H1 (cell line): Measurements from ENCODE around the gene SLCO2A1. TPM values are rescaled to one million over a fixed set of nuclear protein-coding genes. Genes with fewer than 3 reads are reported as not detected.

Experiments used
- CTCF ChIA-PET: fragments of 300-600 bp; sonication (Branson Sonifier 250); formaldehyde crosslinking; loops from one replicate; lab custom pipeline; 2021; ENCODE audit not compliant: partially characterized antibody; lab: Charles Lee
- POLR2A ChIA-PET: fragments of 300-600 bp; sonication (Branson Sonifier 250); formaldehyde crosslinking; loops from one replicate; lab custom pipeline; 2021; ENCODE audit warnings: inconsistent platforms; ENCODE audit not compliant: partially characterized antibody; lab: Charles Lee
- DNase-seq, 2 experiments: peaks; one replicate each; pipeline versions ENCODE4 v3.0.0 to v3.0.0-alpha.2; 2010 to 2022; ENCODE audit warnings: low spot score in 2 of 2, low read depth in 1 of 2, mixed read lengths in 1 of 2
- FAIRE-seq: peaks from 2 replicates; lab custom pipeline; 2011; peaks lifted over from hg19 to GRCh38; lab: Jason Lieb, UNC
- H2AFZ ChIP-seq: 2 replicates; pipeline ENCODE4 v1.8.1; 2012; ENCODE audit warnings: low read length, inconsistent platforms
- H2AK5ac ChIP-seq: 2 replicates; pipeline ENCODE4 v1.6.1; 2013; ENCODE audit warnings: low read depth, low read length
- H2BK120ac ChIP-seq: replicated peaks from 2 replicates; pipeline ENCODE3; 2013; ENCODE audit warnings: low read depth, low read length, inconsistent platforms
- H2BK12ac ChIP-seq: 2 replicates; pipeline ENCODE4 v1.6.1; 2013; ENCODE audit warnings: low read depth, low read length
- H2BK15ac ChIP-seq: 2 replicates; pipeline ENCODE4 v1.6.1; 2013; ENCODE audit warnings: low read length
- H2BK20ac ChIP-seq: 2 replicates; pipeline ENCODE4 v1.6.1; 2013; ENCODE audit warnings: low read length
- H2BK5ac ChIP-seq: 2 replicates; pipeline ENCODE4 v1.6.1; 2013; ENCODE audit warnings: low read depth, low read length
- H3K14ac ChIP-seq: 2 replicates; pipeline ENCODE4 v1.6.1; 2013; ENCODE audit warnings: inconsistent platforms; ENCODE audit not compliant: insufficient read length
- H3K18ac ChIP-seq: 2 replicates; pipeline ENCODE4 v1.6.1; 2013; ENCODE audit warnings: low read length; ENCODE audit errors: extremely low read depth
- H3K23ac ChIP-seq: 2 replicates; pipeline ENCODE4 v1.6.1; 2013; ENCODE audit warnings: inconsistent platforms; ENCODE audit not compliant: insufficient read length
- H3K23me2 ChIP-seq: 2 replicates; pipeline ENCODE4 v1.6.1; 2013; ENCODE audit warnings: low read depth, low read length
- H3K27ac ChIP-seq: 2 replicates; pipeline ENCODE4 v1.6.1; 2011; ENCODE audit warnings: low read depth, low read length, inconsistent platforms
- H3K27me3 ChIP-seq, 4 experiments: replicated peaks in 1 of 4; 1 replicate in 1 of 4; 2 replicates in 3 of 4; pipeline versions ENCODE4 v1.6.1 to v1.8.1; 2011 to 2013; ENCODE audit warnings: low read length in 3 of 4, mild to moderate bottlenecking in 3 of 4, inconsistent platforms in 2 of 4, mixed read lengths in 2 of 4, moderate library complexity in 1 of 4; ENCODE audit not compliant: control insufficient read depth in 3 of 4, insufficient read depth in 3 of 4; ENCODE audit errors: extremely low read depth in 1 of 4
- H3K36me3 ChIP-seq, 4 experiments: 2 replicates each; pipeline versions ENCODE4 v1.6.1 to v1.8.1; 2011 to 2013; ENCODE audit warnings: mild to moderate bottlenecking in 4 of 4, low read length in 3 of 4, moderate library complexity in 2 of 4, control low read depth in 1 of 4, inconsistent platforms in 1 of 4; ENCODE audit not compliant: insufficient read depth in 4 of 4, control insufficient read depth in 2 of 4
- H3K4ac ChIP-seq: replicated peaks from 2 replicates; pipeline ENCODE3; 2013; ENCODE audit warnings: low read length, low read depth, mixed read lengths, inconsistent platforms; ENCODE audit not compliant: insufficient read length
- H3K4me1 ChIP-seq, 4 experiments: replicated peaks in 1 of 4; 1 replicate in 1 of 4; 2 replicates in 3 of 4; pipeline versions ENCODE4 v1.6.1 to v1.8.1; 2011 to 2013; ENCODE audit warnings: low read length in 3 of 4, inconsistent platforms in 2 of 4, mixed read lengths in 1 of 4; ENCODE audit not compliant: insufficient read depth in 4 of 4, control insufficient read depth in 3 of 4
- H3K4me2 ChIP-seq, 2 experiments: 2 replicates each; pipeline versions ENCODE4 v1.6.1 to v1.8.1; 2011 to 2013; ENCODE audit warnings: low read depth in 2 of 2, low read length in 2 of 2, control low read depth in 1 of 2, inconsistent platforms in 1 of 2, mild to moderate bottlenecking in 1 of 2; ENCODE audit not compliant: insufficient read depth in 1 of 2
- H3K4me3 ChIP-seq, 4 experiments: fragments of 200-600, 300-600 bp in 1 of 4; sonication (generic), shearing (Covaris generic), sonication (Bioruptor Twin) in 1 of 4; 2 replicates each; pipeline versions ENCODE4 v1.5.1 to v1.8.1; 2011 to 2016; ENCODE audit warnings: low read length in 4 of 4, low read depth in 3 of 4, control low read depth in 2 of 4, inconsistent platforms in 2 of 4, mild to moderate bottlenecking in 2 of 4, mixed read lengths in 1 of 4, moderate library complexity in 1 of 4; ENCODE audit not compliant: insufficient read depth in 2 of 4; ENCODE audit errors: extremely low read depth in 1 of 4
- H3K56ac ChIP-seq: replicated peaks from 2 replicates; pipeline ENCODE3; 2013; ENCODE audit warnings: low read depth, mild to moderate bottlenecking, mixed read lengths, low read length, inconsistent platforms; ENCODE audit not compliant: insufficient read length
- H3K79me1 ChIP-seq: 2 replicates; pipeline ENCODE4 v1.6.1; 2013; ENCODE audit warnings: low read depth, low read length, control low read depth
- H3K79me2 ChIP-seq, 2 experiments: 2 replicates each; pipeline versions ENCODE4 v1.6.1 to v1.8.1; 2012 to 2013; ENCODE audit warnings: low read length in 2 of 2, mild to moderate bottlenecking in 2 of 2, inconsistent platforms in 1 of 2; ENCODE audit not compliant: insufficient read depth in 2 of 2, control insufficient read depth in 1 of 2
- H3K9ac ChIP-seq, 4 experiments: replicated peaks in 1 of 4; 1 replicate in 1 of 4; 2 replicates in 3 of 4; pipeline versions ENCODE4 v1.6.1 to v1.8.1; 2011 to 2013; ENCODE audit warnings: low read depth in 3 of 4, low read length in 3 of 4, control low read depth in 2 of 4, mild to moderate bottlenecking in 2 of 4, moderate library complexity in 2 of 4, inconsistent platforms in 1 of 4; ENCODE audit errors: extremely low read depth in 1 of 4
- H3K9me3 ChIP-seq, 2 experiments: 2 replicates each; pipeline versions ENCODE4 v1.6.1 to v1.8.1; 2012 to 2013; ENCODE audit warnings: mild to moderate bottlenecking in 2 of 2, moderate library complexity in 2 of 2, control low read depth in 1 of 2, inconsistent platforms in 1 of 2, low read depth in 1 of 2, low read length in 1 of 2, mixed read lengths in 1 of 2; ENCODE audit not compliant: insufficient read depth in 2 of 2
- H4K20me1 ChIP-seq, 2 experiments: replicated peaks in 1 of 2; 2 replicates each; pipeline versions ENCODE3 to v1.8.1; 2011 to 2013; ENCODE audit warnings: inconsistent platforms in 2 of 2, low read length in 2 of 2, mild to moderate bottlenecking in 1 of 2; ENCODE audit not compliant: insufficient read depth in 2 of 2, control insufficient read depth in 1 of 2
- H4K5ac ChIP-seq: 2 replicates; pipeline ENCODE4 v1.6.1; 2013; ENCODE audit warnings: low read length, low read depth, mixed read lengths, inconsistent platforms; ENCODE audit not compliant: insufficient read length
- H4K8ac ChIP-seq: 2 replicates; pipeline ENCODE4 v1.8.0; 2013; ENCODE audit warnings: mild to moderate bottlenecking, moderate library complexity, low read length, inconsistent platforms; ENCODE audit not compliant: insufficient read depth; ENCODE audit errors: extremely low read depth
- H4K91ac ChIP-seq: replicated peaks from 2 replicates; pipeline ENCODE3; 2013; ENCODE audit warnings: low read length, mixed read lengths, inconsistent platforms; ENCODE audit not compliant: insufficient read length
- BRCA1 ChIP-seq: IDR thresholded peaks from 2 replicates; pipeline ENCODE4 v1.6.1; 2012; ENCODE audit warnings: low read depth, low read length, improper control_type of control experiment
- E2F6 ChIP-seq: IDR thresholded peaks from 2 replicates; pipeline ENCODE4 v1.6.1; 2012; ENCODE audit warnings: inconsistent platforms
- HDAC2 ChIP-seq, 2 experiments: fragments of 300-600 bp in 1 of 2; sonication (generic) in 1 of 2; IDR thresholded peaks; 2 replicates each; pipeline ENCODE4 v1.6.1; 2011 to 2012; ENCODE audit warnings: low read depth in 2 of 2, low read length in 2 of 2, mild to moderate bottlenecking in 2 of 2, moderate library complexity in 2 of 2, borderline replicate concordance in 1 of 2, inconsistent platforms in 1 of 2
- MAFK ChIP-seq: IDR thresholded peaks from 2 replicates; pipeline ENCODE4 v1.6.1; 2012; ENCODE audit warnings: low read depth, mild to moderate bottlenecking, improper control_type of control experiment, low read length
- POLR2AphosphoS5 ChIP-seq: IDR thresholded peaks from 2 replicates; pipeline ENCODE4 v1.6.1; 2011; ENCODE audit warnings: low read depth, low read length
- POU5F1 ChIP-seq: IDR thresholded peaks from 2 replicates; pipeline ENCODE4 v1.6.1; 2011; ENCODE audit warnings: low read depth, mild to moderate bottlenecking, low read length, moderate library complexity
- WGBS, 2 experiments: shearing (Covaris generic) in 1 of 2; methylation state at CpG; one replicate each; pipeline versions ENCODE4 v1.1.6 to v1.1.7; 2013 to 2015; ENCODE audit warnings: low lambda C conversion rate in 2 of 2, mixed read lengths in 2 of 2, inconsistent platforms in 1 of 2, low coverage in 1 of 2, missing lambda C conversion rate in 1 of 2; ENCODE audit not compliant: insufficient replicate concordance in 2 of 2, insufficient coverage in 1 of 2, insufficient read length in 1 of 2; ENCODE audit errors: extremely low coverage in 1 of 2, missing lambda C conversion rate in 1 of 2; 5-methylcytosine and 5-hydroxymethylcytosine counted together
- polyA plus RNA-seq, 7 experiments: library from polyadenylated mRNA; depleted of rRNA in 3 of 7; stranded (reverse) in 5 of 7; unstranded in 2 of 7; fragments of >200 nt in 5 of 7; fragments of 200-250 nt in 2 of 7; gene quantifications; 1 replicate in 5 of 7; 2 replicates in 1 of 7; 4 replicates in 1 of 7; pipeline versions ENCODE4 v1.2.1 to v1.2.3, GENCODE V29; 2011 to 2013; ENCODE audit warnings: missing spikeins in 2 of 7, mixed read lengths in 2 of 7
- total RNA-seq: library from RNA; stranded (reverse); fragmentation: NEBNext Ultra II Directional; extraction: Animal tissue kit (Norgen Biotek cat#: 25700); gene quantifications from 2 replicates; pipeline ENCODE4 v1.2.1, GENCODE V29; 2021

Gene SLCO2A1
- total and polyA plus RNA-seq, 2 of the 8 experiments (the other 6 are each of a cell fraction or from before 2014, with no cell fraction given): 1.1 to 2.3 TPM

GRCh38 chr3:133945381-133946095 lies 84.2 kb downstream of the SLCO2A1 start:
- no peak overlapping the region for H3K14ac ChIP-seq
- H2AK5ac ChIP-seq: no peak overlapping the region
- DNase-seq: no peak
- H3K4me3 ChIP-seq: no peak overlapping the region
- no peak overlapping the region for H3K23ac ChIP-seq
- no peak overlapping the region for H3K9ac ChIP-seq
- no peaks in the 10 kb centered on the region for H3K79me1 ChIP-seq
- H2BK20ac ChIP-seq: no peak overlapping the region
- no peak overlapping the region for H3K4ac ChIP-seq
- H4K20me1 ChIP-seq: no peaks in the 10 kb centered on the region
- no peak overlapping the region for H3K56ac ChIP-seq
- H2BK15ac ChIP-seq: no peak overlapping the region
- peaks cover 2% of the 10 kb centered on the region; the same call in 1 of the 2 replicates for H3K23me2 ChIP-seq
- ChIA-PET POLR2A (no interaction called here), CTCF (interaction anchor here (1.0 to 3.8 kb wide), 6 partner anchors 14 to 267 kb away, joined by 3 to 11 read pairs (median 4); no protein-coding TSS in a partner anchor)
- no peaks in the 10 kb centered on the region for H3K9me3 ChIP-seq
- peaks cover 0 to 13% (median 7%) of the 10 kb centered on the region in 4 experiments; a peak in 5 of 7 replicates for H3K4me1 ChIP-seq
- H3K27ac ChIP-seq: no peak overlapping the region
- H3K36me3 ChIP-seq: no peaks in the 10 kb centered on the region
- H2BK5ac ChIP-seq: no peak overlapping the region
- H2BK120ac ChIP-seq: no peak overlapping the region
- H4K91ac ChIP-seq: no peak overlapping the region
- no peaks in the 10 kb centered on the region; a peak in 1 of 7 replicates for H3K27me3 ChIP-seq
- H4K5ac ChIP-seq: no peak overlapping the region
- H3K79me2 ChIP-seq: no peaks in the 10 kb centered on the region
- H2BK12ac ChIP-seq: no peak overlapping the region
- H3K4me2 ChIP-seq: no peak overlapping the region
- H3K18ac ChIP-seq: no peak overlapping the region
- no peak overlapping the region for H2AFZ ChIP-seq
- no peak for FAIRE-seq
- H4K8ac ChIP-seq: no peak overlapping the region
- WGBS, 2 experiments: 86% methylated on average over 12 of the region's 12 CpGs; no CpG with 5 or more reads in 1 of the 2 experiments
- TF ChIP-seq E2F6 (no peak), POU5F1 (no peak), HDAC2 (IDR thresholded peaks at IDR 0.05; ENCODE audit: borderline replicate concordance in 1 of 2, low read depth in 2 of 2, low read length in 2 of 2) (no peak), POLR2AphosphoS5 (no peak), MAFK (no peak), BRCA1 (no peak)
